ENCODE data around the gene SSX1.

- TF ChIP-seq CTCF (IDR thresholded peaks at IDR 0.05) (no peak), POLR2A (IDR thresholded peaks at IDR 0.05) (no peak)
These were observed 51.0 kb downstream of the SSX1 start for GRCh38 chrX:48306175-48306574.
